GM19023 (cell line): Measurements from ENCODE around the gene GUCD1.
"Not testable (repeated sequence)": the region's sequence is repeated elsewhere in the genome, so short reads cannot be mapped to it uniquely, and the experiment has no call there.

Experiments
- ATAC-seq: cut with Tn5 transposase; IDR thresholded peaks from one replicate; pipeline ENCODE4 v1.9.1; 2021; ENCODE audit warnings: mild to moderate bottlenecking, moderate library complexity; ENCODE audit not compliant: unreplicated experiment

Gene GUCD1

DNA sequence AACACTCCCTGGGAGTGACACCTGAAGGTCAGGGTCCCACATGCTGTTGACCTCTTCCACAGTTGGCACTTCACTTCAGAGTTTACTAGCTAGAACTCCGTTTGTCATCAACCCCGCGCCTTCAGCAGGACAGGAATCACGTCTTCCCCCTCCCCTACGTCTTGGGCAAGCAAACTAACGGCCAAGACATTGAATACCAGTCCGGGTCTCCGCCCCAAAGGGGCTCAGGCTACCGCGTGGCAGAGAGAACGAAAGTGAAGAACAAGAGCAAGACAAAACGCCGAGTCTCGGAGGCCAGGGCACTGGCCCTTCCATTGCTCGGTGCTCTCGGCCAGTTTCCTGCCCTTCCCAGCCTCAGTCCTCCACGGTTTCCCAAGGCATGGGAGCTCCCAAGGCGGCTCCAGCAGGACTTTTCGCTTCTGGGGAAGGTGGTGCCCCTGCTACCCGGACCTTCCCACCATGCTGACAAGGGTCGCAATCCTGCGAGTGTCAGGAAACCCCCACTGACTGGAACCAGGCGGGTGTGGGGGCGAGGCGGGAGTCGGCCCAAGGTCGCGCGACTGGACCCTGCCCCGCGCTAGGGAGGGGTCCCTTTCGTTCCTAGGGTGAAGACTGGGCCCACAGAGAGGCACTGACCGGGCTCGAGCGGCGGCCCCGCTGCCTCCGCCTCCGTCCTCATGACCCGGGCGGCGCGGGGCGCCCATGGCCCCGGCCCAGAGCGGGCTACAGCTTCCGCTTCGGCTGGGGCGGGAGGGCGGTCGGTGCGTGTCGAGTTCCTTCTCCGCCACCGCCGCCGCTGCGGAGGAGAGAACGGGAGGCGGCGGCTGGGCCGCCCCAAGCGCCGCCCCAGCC lies at the start of gene GUCD1:
Gene GUCD1 (minus strand): TSS at position 826 of the 852 bp plus-strand sequence. CDS start 147 bp downstream, at position 679.
- peak; percentile 4 for ATAC-seq

- ATAC-seq = not testable (repeated sequence)
Measured at GRCh38 chr22:24603770-24604629, 49.1 kb upstream of the GUCD1 start.

DNA sequence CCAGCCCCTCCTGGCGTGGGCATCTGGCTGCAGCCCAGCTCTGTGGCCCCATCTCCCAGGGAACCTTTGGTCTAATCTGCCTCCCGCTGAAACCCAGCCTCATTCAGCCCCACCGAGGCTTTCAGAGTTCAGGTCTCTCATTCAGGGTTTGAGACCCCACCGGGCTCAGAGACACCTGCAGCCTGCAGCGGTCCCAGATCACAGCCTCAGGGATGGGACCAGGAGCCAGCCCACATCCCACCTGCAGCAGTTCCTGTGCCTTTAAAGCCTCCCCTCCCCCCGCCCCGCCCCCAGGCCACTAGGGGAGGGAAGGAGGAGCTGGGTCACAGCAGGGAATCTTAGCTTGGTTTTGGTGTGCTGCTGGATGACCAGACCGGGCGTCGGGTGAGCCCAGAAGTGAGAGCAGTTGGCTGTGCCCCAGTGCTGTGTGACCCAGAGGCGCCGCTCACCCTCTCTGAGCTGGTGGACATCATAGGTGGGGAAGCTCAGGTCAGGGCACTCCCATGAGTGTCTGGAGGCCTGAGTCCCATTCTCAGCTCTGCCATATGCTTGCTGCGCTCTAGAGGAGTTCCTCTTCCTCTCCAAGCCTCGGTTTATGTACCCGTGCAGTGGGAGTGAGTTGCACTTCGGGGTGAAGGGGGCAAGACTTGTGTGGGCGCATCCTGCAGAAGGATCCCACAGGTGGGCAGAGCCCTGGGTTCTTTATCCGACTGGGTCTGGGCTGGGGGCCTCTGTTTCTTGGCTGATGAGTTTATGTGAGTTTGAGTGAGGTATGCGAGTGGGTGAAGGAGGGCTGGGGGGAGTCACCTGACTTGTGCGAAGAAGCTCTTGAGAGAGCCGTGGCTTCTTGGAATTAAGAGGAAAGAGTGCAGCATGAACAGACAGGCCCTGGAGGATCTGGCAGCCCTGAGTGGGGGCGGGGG lies 48.2 kb upstream of the GUCD1 start, which contains the start of gene GGT1:
Gene GGT1 (plus strand): TSS at position 347 of the 923 bp plus-strand sequence. CDS start 7,889 bp downstream, outside the sequence.
- not testable (repeated sequence) for ATAC-seq

DNA sequence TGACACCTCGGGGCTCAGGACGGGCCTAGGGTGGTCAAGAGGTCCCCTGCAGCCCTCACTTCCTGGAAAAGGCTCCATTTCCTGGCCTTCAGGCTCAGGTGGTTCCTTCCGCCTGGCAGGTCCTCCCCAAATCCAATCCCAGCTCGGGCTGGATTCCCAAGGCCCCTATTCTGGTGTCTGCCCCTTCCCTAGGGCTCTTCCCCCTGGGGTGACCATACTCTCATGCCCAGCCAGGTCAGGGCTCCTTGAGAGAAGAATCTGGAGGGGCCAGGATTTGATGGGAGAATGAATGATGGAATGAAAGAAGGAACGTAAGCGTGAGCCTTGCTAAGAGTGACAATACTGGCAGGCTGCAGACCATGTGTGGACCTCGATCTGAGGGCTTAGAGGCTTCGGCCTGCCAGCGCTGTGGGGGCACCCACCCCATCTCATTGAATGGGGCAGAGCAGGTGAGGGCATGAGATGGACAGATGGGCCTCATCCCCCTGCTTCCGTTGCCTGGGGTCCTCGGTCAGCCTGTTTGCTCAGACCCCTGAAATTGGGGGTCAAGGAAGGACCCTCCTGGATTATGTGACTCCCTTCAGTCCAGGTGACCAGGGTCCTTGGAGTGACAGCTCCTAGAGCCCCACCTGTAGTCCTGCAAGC lies 47.3 kb upstream of the GUCD1 start:
- ATAC-seq = not testable (repeated sequence)

GRCh38 chr22:24601217-24602104 lies 46.5 kb upstream of the GUCD1 start:
- ATAC-seq = no peak

DNA sequence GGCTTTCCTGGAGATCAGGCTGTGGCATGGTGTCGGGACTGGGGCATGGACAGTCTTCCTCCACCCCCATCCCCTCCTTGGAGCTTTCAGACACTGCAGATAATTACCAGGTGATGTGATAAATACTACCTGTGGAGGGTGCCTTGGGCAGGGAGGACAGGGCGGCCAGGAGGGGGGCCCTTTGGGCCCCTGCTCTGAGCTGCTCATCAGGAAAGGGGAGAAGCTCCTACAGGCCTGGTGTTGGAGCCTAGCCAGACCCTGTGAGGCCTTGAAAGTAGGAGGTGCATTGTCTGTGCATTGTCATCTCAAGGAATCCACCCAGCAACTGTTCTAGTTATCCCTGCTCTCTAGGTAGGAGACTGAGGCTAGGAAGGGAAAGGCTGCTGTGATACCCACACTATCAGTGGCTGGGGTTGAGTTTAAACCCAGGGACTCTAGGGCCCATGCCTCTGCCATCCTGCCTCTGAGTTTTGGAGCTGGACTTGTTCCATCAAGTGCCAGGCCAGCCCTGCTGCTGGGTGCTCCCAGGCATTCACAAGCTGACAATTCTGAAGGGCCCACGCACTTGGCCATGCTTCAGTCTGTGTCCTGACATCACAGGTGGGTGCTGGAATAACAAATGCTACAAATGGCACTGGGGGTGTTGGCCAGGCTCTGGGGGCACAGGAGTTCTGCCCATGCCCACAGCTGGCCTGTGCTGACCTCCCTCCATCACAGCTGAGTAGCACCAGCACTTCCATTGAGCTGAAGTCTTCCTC lies 45.2 kb upstream of the GUCD1 start:
- ATAC-seq = not testable (repeated sequence)

DNA sequence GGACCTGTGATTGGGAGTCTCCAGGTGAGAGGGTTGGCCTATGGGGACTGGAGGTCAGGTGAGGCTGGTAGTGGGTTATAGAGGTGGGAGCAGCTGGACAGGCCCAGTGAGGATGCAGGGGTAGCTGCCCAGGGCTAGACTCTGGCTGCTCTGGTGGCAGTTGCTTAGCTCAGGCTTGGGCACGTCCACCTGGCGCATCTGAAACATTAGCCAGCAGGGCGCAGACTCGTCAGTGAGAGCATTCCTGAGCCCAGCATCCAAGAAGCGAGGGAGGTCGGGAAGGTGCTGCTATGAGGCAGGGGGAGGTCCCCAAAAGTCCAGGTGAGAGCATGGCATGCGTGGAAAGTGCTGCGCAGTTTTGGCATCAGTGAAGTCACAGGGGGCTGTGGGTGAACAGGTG lies 44.6 kb upstream of the GUCD1 start:
- no peak for ATAC-seq

DNA sequence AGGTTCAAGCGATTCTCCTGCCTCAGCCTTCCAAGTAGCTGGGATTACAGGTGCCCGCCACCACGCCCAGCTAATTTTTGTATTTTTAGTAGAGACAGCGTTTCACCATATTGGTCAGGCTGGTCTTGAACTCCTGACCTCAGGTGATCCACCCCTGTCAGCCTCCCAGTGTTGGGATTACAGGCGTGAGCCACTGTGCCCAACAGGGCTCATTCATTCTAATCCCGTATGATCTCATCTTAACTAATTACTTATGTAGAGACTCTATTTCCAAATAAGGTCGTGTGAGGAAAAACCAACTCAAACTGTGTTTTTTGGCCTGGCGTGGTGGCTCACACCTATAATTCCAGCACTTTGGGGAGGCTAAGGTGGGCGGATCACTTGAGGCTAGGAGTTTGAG lies 42.1 kb upstream of the GUCD1 start:
- not testable (repeated sequence) for ATAC-seq

GRCh38 chr22:24595863-24596262 lies 40.9 kb upstream of the GUCD1 start:
- no peak for ATAC-seq

GRCh38 chr22:24595228-24595627 lies 40.3 kb upstream of the GUCD1 start:
- ATAC-seq = no peak

DNA sequence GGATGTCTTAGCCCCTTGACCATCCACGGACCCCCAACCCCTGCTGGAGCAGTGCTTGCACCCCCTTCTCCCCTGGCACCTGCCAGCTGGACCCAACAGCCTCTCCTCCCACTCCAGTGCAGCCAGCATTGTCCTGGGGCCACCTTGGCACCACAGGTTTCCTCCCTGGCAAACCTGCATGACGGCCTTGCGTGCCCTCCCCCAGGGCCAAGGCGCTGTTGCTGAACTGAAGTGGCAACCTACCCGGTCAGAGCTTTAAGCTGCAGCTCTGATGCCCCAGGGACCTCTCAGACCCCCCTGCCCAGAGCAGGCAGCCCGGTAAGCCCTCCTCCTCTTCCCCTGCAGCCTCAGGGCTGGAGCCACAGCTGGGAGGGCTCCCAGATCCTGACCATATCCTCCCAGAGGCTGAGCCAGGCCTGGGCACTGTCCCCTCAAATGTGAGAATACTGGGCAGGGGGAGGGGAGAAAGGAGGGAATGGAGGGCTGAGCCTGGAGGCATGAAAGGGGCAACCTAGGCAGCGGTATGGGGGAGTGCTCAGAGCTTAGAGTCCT lies 39.7 kb upstream of the GUCD1 start:
- ATAC-seq = no peak

DNA sequence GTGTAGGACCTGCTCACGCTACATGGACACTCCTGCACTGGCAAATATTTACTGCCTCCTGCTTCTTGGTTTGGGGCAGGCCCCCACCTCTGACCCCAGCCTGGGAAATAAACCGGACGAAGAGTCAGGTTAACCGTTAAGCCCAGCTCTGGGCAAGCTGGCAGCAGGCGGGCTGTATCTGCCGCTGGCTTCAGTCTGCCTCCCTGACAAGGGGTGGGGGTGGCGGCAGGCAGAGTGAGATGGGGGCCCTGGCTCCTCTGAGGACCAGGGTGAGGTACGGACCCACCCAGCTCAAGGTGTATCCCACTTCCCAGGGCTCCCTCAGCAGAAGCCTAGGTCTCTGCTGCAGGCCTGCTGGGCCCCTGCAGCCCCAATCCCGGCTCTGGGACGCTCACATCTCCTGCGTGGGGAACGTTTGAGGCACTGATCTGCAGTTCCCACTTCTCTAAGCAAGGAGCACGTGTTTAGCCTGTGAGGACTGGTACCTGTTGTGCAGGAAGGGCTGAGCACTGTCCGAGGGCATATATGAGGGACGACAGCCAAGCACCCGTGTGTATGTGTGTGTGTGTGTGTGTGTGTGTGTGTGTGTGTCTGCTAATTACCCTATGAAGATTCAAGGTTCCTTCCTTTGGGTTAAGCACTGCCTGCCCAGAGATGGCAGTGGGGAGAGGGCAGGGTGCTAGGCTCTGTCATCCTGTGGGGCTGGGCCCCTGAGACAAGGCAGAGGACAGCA lies 39.1 kb upstream of the GUCD1 start:
- no peak for ATAC-seq

DNA sequence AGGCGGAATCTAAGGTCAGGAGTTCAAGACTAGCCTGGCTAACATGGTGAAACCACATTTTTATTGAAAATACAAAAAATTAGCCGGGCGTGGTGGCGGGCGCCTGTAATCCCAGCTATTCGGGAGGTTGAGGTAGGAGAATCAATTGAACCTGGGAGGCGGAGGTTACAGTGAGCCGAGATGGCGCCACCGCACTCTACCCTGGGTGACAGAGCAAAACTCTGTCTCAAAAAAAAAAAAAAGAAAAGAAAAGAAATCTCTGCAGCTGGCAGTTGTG lies 38.6 kb upstream of the GUCD1 start:
- not testable (repeated sequence) for ATAC-seq

DNA sequence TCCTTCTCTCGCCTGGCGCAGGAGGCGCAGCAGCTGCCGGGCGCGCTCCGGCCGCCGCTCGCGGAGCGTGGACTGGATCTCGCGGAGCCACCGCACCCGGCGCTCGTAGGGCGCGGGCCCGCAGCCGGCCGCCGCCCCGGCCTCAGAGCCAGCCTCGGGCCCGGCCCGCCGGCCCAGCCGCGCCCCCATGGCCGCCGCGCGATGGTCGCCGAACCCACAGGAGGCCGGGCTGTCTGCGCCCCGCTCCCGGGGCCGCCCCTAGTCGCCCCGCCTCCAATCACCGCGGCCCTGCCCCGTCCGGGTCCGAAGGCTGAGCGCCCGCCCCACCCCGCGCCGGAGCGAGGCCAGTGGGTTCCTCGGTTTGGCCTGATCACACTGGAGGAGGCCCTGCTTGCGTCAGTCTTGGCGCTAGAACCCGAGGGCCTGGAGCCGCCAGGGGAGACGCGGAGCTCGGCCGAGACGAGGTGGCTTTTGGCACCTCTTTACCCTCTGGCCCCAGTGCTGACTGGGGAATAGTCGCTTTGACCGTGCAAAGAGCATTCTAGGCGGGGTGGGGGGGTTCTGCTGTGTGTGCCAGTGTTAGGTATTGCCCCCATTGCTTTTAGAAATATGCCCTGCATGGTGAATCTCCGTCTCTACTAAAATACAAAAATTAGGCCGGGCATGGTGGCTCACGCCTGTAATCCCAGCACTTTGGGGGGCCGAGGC lies 38.1 kb upstream of the GUCD1 start, which contains the start of gene LRRC75B:
Gene LRRC75B (minus strand): TSS at position 223 of the 708 bp plus-strand sequence. CDS start 34 bp downstream, at position 189.
- peak; percentile 78 for ATAC-seq

DNA sequence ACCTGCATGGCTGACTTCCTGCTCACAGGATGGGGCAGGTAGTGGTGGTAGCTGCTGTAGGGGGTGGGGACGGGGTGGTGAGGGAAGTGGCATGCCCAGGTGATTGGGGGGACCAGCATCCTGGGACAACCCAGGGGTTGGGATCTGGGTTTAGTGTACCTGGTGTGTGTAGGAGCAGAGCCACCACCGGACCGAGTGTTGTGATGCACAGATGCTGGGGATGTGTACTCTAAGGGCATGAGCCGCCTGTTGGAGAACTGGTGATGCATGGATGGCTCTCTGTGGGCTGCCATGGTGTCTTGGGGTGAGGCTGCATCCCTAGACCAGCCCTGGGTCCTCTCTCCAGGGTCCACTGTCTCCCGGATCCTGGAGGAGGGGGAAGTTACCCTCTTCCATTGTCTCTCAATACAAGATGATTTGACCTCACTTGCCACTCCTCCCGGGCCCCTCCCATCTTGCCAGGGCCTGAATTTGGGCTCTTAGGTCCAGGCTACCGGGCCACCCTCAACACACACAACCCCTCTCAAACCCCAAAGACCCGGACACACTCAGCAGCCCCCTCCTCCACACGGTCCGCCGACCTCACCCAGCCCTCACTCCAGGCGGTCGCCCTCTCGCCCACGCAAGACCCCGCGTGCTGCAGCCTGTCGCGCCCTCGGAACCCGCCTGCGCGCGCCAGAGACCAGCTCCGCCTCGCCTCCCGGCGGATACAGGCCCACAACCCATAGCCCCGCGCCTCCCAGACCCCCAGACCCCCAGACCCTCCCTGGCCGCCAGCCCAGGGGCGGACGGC lies 37.3 kb upstream of the GUCD1 start:
- ATAC-seq = no peak

DNA sequence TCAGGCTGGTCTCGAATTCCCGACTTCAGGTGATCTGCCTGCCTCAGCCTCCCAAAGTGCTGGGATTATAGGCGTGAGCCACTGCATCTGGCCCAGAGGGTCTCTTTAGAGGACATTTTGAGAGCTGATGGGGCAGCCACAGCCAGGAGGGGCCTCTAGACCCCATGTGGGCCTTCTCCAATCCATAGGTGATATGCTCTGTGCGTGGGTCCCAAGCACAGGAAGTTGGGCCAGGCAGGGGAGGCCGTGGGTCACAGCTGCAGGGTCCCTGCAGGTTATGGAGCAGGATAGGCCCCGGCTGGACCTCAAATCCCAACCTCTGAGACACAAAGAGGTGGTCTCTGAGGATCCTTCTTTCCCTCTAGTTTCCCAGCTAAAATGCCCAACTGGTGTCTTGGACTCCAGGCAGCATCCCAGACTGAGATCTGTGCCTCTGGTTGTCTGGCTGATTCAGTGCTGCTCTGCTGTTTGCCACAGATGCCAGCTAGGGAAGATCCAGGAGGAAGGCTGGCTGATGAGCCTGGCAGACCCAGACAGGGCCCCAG lies 36.4 kb upstream of the GUCD1 start:
- no peak for ATAC-seq
